NOMO-1 treated with DMSO at 0.1 percent for 48 hours (cell line): ENCODE data around the gene OSBPL2.

Experiments
- DNase-seq: peaks from one replicate; lab custom pipeline; 2025; ENCODE audit not compliant: unreplicated experiment; lab: John Stamatoyannopoulos, UW

Gene OSBPL2

GRCh38 chr20:62220666-62221568 lies 17.4 kb upstream of the OSBPL2 start:
- DNase-seq: no peak

GRCh38 chr20:62222266-62222850 lies 16.0 kb upstream of the OSBPL2 start:
- DNase-seq: no peak

DNA sequence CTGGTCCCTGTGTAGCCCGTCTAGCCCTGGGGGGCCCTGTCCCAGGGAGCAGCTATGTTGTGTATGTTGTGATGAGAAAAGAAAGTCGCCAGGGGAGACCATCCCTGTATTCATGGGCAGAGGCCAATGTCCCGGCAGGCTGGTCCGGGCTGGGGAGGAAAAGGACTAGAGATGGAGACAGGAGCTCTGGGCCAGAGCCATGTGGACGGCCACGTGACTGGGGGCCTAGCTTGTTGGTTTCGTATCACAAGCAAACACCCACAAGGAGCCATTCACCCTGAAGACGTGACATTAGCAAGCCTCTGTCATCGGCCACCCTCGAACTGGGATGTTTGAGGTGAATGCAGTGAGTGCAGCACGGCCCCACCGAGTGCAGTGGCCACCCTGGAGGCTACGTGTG lies 15.3 kb upstream of the OSBPL2 start:
- no peak for DNase-seq

GRCh38 chr20:62223571-62223970 lies 14.8 kb upstream of the OSBPL2 start:
- no peak for DNase-seq

GRCh38 chr20:62224113-62224855 lies 14.0 kb upstream of the OSBPL2 start:
- DNase-seq: no peak

- no peak for DNase-seq
Observed at GRCh38 chr20:62225026-62225425, 13.3 kb upstream of the OSBPL2 start.

- no peak for DNase-seq
Observed at GRCh38 chr20:62225820-62226635, 12.3 kb upstream of the OSBPL2 start.

DNA sequence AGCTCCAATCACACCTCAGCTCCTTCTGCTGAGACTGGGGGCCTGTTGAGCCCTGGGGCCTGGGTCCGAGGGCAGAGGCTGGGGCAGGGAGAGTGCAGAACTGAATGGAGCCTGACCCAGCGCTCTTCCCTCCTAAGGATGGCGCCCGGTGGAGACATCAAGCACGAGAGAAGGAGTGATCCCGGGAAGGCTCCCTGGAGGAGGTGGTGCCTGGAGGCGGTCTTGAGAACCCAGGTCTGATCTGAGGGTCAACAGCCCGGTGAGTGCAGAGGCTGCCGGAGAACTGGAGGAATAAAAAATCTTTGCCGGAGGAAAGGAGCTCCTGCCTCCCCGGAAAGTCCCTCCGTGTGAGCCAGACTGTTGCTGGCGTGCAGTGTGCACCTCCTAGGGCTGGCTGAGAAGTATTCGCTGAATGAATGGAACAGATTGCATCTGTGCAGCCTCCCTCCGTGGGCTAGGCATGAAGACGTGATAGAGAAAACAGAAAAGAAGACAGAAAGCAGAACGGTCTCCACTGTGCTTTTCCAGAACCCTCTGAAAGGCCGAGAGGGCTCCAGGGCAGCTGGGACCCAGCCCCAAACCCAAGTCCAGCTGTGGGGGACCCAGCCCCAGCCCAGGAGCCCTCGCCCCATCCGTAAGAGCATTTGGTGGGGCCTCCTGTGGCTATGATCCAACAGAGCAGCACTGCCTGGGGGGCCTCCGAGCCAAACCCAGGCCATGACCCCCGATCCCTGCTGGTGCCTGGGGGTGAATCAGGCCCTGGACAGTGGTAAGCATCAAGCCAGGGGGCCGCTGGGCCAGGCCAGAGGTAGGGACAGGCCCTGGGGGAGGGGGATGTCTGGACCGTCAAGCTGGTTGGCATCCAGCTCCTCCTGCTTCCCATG lies 11.4 kb upstream of the OSBPL2 start:
- no peak for DNase-seq

DNA sequence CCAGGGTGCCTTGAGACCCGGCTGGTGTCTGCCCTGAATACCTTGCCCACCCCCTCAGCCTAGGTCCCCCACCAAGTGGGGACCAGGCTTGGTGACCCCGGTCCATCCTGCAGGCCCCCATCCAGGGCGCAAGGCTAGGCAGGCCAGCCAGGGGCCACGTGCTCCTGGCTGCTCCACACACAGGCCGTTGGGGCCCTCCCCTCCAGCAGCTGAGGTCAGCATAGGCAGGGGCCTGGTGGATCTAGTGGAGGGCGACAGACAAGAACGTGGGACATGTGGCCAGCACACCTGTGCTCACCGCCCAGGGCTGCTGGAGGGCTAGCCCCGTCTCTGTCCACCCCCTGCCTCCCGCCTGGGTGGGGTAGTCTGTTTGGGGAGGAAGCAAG lies 10.7 kb upstream of the OSBPL2 start:
- DNase-seq: no peak

GRCh38 chr20:62227977-62228958 lies 10.1 kb upstream of the OSBPL2 start:
- no peak for DNase-seq

GRCh38 chr20:62228982-62229545 lies 9.3 kb upstream of the OSBPL2 start:
- no peak for DNase-seq

GRCh38 chr20:62229667-62230066 lies 8.7 kb upstream of the OSBPL2 start:
- DNase-seq: no peak

- DNase-seq: no peak
Observed at GRCh38 chr20:62230276-62230675, 8.0 kb upstream of the OSBPL2 start.

- DNase-seq: no peak
Observed at GRCh38 chr20:62230696-62231095, 7.6 kb upstream of the OSBPL2 start.

- no peak for DNase-seq
Observed at GRCh38 chr20:62231292-62231691, 7.0 kb upstream of the OSBPL2 start.

GRCh38 chr20:62232194-62232593 lies 6.1 kb upstream of the OSBPL2 start:
- DNase-seq: no peak

DNA sequence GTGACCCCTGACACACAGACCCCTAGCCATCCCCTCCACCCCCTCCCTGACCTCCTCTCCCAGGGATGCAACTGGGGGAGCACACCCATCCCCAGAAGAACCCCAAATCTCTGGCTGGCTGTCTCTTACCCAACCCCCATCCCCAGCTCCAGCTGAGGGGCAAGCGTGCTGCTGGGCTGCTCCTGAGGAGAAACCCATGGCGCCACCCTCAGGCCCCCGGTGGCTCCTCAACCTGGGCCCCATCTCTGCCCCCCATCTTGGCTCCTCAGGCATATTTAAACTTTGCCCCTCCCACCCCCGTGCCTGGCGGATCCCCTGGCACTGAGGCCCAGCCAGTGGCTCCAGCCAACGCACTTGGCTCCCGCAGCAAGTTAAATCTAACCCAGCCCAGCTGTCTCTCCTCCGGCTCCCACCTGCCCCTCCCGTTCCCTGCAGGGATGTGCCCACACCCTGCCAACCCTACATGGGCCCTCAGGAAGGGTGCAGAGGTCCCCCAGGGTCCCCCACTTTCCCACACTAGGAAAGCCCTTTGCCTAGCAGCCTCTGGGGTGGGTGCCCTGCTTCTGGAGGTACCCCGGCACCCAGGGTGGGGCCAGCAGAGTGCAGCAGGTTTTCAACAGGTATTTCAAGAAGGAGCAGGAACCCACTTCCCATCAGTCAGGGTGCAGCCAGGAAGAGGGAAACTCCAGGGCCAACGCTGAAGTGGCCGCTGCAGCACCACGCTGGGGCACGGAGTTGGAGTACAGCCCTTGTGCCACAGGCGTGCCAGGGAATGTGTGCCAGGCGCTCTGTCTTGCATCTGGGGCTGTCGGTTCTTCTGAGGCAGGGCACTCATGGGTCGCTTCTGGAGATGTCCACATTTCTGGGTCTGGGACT lies 5.3 kb upstream of the OSBPL2 start:
- DNase-seq: no peak

- no peak for DNase-seq
Observed at GRCh38 chr20:62233684-62234083, 4.6 kb upstream of the OSBPL2 start.
